Stomach (tissue), 4 donors: Measurements from ENCODE around the gene INSIG2.

Source experiments
- CTCF ChIP-seq, 7 experiments: fragments of 450-650 bp in 4 of 7; fragments of 200-600 bp in 3 of 7; sonication (generic) in 3 of 7; IDR thresholded peaks; one replicate each; pipeline ENCODE4 v1.5.1; 2016 to 2019; ENCODE audit warnings: antibody characterized with exemption in 7 of 7, control low read depth in 2 of 7, mild to moderate bottlenecking in 1 of 7
- EP300 ChIP-seq: sonication (generic); formaldehyde crosslinking; IDR thresholded peaks from one replicate; pipeline ENCODE4 v1.6.1; 2017; ENCODE audit warnings: antibody characterized with exemption
- POLR2A ChIP-seq, 4 donors: fragments of 450-650 bp; IDR thresholded peaks; one replicate each; pipeline ENCODE4 v1.6.1; 2016; ENCODE audit warnings: antibody characterized with exemption in 4 of 4, control low read depth in 2 of 4, mild to moderate bottlenecking in 1 of 4, moderate library complexity in 1 of 4
- POLR2AphosphoS5 ChIP-seq, 3 donors: sonication (generic); formaldehyde crosslinking; IDR thresholded peaks; one replicate each; pipeline ENCODE4 v1.6.1; 2016; ENCODE audit warnings: antibody characterized with exemption in 3 of 3

GRCh38 chr2:118118479-118118878 is 30.2 kb downstream of the INSIG2 start:
- TF ChIP-seq CTCF (IDR thresholded peaks at IDR 0.05) = no peak
- TF ChIP-seq POLR2A (IDR thresholded peaks at IDR 0.05) = no peak
- no peak for TF ChIP-seq EP300
- no peak for TF ChIP-seq POLR2AphosphoS5 (IDR thresholded peaks at IDR 0.05)
